ENCODE data around the gene JMJD1C. TPM values are rescaled to one million over a fixed set of nuclear protein-coding genes. Genes with fewer than 3 reads are reported as not detected.
"Not testable (repeated sequence)": the region's sequence is repeated elsewhere in the genome, so short reads cannot be mapped to it uniquely, and the experiment has no call there.

JMJD1C gene
- total RNA-seq, 1 donor from 2014 or later = 105 TPM

GRCh38 chr10:63236113-63236935 lies 229.5 kb downstream of the JMJD1C start:
- H3K27ac ChIP-seq = peak overlapping the region; percentile 50
- no peak for DNase-seq (ENCODE audit: extremely low spot score in 2 of 2)
- no peaks in the 10 kb centered on the region for H3K9me3 ChIP-seq
- H3K36me3 ChIP-seq = no peaks in the 10 kb centered on the region
- H3K4me1 ChIP-seq = peaks cover 35% of the 10 kb centered on the region
- H3K27me3 ChIP-seq = no peaks in the 10 kb centered on the region
- H3K4me3 ChIP-seq = no peak overlapping the region
- intact Hi-C loops (cut with DNase I) = no loop called here
- TF ChIP-seq POLR2AphosphoS5 (IDR thresholded peaks at IDR 0.05; ENCODE audit: insufficient read depth in 1 of 2, low read depth in 1 of 2) (peak in 1 of 2 donors; percentile 96), CTCF (IDR thresholded peaks at IDR 0.05) (no peak), POLR2A (IDR thresholded peaks at IDR 0.05) (no peak)

- H3K36me3 ChIP-seq; intact Hi-C loops (cut with DNase I); H3K27ac ChIP-seq; H3K4me3 ChIP-seq; H3K27me3 ChIP-seq; H3K9me3 ChIP-seq; DNase-seq (ENCODE audit: extremely low spot score in 2 of 2): not testable (repeated sequence)
- H3K4me1 ChIP-seq = peaks cover 27% of the 10 kb centered on the region
These were observed 230.6 kb downstream of the JMJD1C start for GRCh38 chr10:63235136-63235535.

- Histone ChIP-seq H3K9me3 (no peaks in the 10 kb centered on the region), H3K27me3 (no peaks in the 10 kb centered on the region), H3K4me1 (peaks cover 30% of the 10 kb centered on the region), H3K4me3 (no peak overlapping the region), H3K27ac (no peak overlapping the region), H3K36me3 (no peaks in the 10 kb centered on the region)
- intact Hi-C loops (cut with DNase I) = no loop called here
- DNase-seq (ENCODE audit: extremely low spot score in 2 of 2) = no peak
- TF ChIP-seq POLR2AphosphoS5 (IDR thresholded peaks at IDR 0.05; ENCODE audit: insufficient read depth in 1 of 2, low read depth in 1 of 2) (no peak), CTCF (IDR thresholded peaks at IDR 0.05) (no peak), POLR2A (IDR thresholded peaks at IDR 0.05) (no peak)
These were observed 236.6 kb downstream of the JMJD1C start for GRCh38 chr10:63229161-63229560.

- H3K4me3 ChIP-seq = no peak overlapping the region
- no peaks in the 10 kb centered on the region for H3K27me3 ChIP-seq
- TF ChIP-seq POLR2AphosphoS5 (IDR thresholded peaks at IDR 0.05; ENCODE audit: insufficient read depth in 1 of 2, low read depth in 1 of 2) (no peak), POLR2A (IDR thresholded peaks at IDR 0.05) (no peak), CTCF (IDR thresholded peaks at IDR 0.05) (no peak)
- no peak for DNase-seq (ENCODE audit: extremely low spot score in 2 of 2)
- H3K36me3 ChIP-seq = no peaks in the 10 kb centered on the region
- peaks cover 30% of the 10 kb centered on the region for H3K4me1 ChIP-seq
- H3K27ac ChIP-seq = no peak overlapping the region
- intact Hi-C loops (cut with DNase I) = no loop called here
- no peaks in the 10 kb centered on the region for H3K9me3 ChIP-seq
These were observed 237.5 kb downstream of the JMJD1C start for GRCh38 chr10:63228237-63228636.

GRCh38 chr10:63227207-63227895 lies 238.4 kb downstream of the JMJD1C start:
- Histone ChIP-seq H3K4me1 (peaks cover 30% of the 10 kb centered on the region), H3K36me3 (no peaks in the 10 kb centered on the region), H3K27me3 (no peaks in the 10 kb centered on the region), H3K4me3 (no peak overlapping the region), H3K27ac (no peak overlapping the region), H3K9me3 (no peaks in the 10 kb centered on the region)
- TF ChIP-seq CTCF (IDR thresholded peaks at IDR 0.05) (no peak), POLR2A (IDR thresholded peaks at IDR 0.05) (no peak), POLR2AphosphoS5 (IDR thresholded peaks at IDR 0.05; ENCODE audit: insufficient read depth in 1 of 2, low read depth in 1 of 2) (no peak)
- DNase-seq (ENCODE audit: extremely low spot score in 2 of 2) = no peak
- intact Hi-C loops (cut with DNase I) = no loop called here
